Stimulated activated CD8-positive, alpha-beta memory T cell treated with anti-CD3 and anti-CD28 coated beads, Interleukin-12 subunit alpha, Interleukin-12 subunit beta, amount 100 ng/mL, for 1 hour (primary cell): ENCODE results near the gene MORF4L1.
"Not testable (repeated sequence)": the region's sequence is repeated elsewhere in the genome, so short reads cannot be mapped to it uniquely, and the experiment has no call there.

ENCODE experiments used
- DNase-seq: peaks from one replicate; pipeline ENCODE4 v3.0.0-alpha.2; 2020; ENCODE audit warnings: low read depth

The MORF4L1 gene

GRCh38 chr15:78925956-78926743, 53.5 kb downstream of the MORF4L1 start:
- no peak for DNase-seq

- no peak for DNase-seq
Observed at GRCh38 chr15:78927077-78927790, 54.5 kb downstream of the MORF4L1 start.

- DNase-seq: not testable (repeated sequence)
Observed at GRCh38 chr15:78928176-78928575, 55.5 kb downstream of the MORF4L1 start.

GRCh38 chr15:78928616-78929093, 56.0 kb downstream of the MORF4L1 start:
- DNase-seq: no peak

GRCh38 chr15:78929536-78930264, 57.0 kb downstream of the MORF4L1 start:
- no peak for DNase-seq

- DNase-seq: no peak
Observed at GRCh38 chr15:78930577-78931388, 58.1 kb downstream of the MORF4L1 start.

GRCh38 chr15:78931439-78932257, 59.0 kb downstream of the MORF4L1 start:
- no peak for DNase-seq

GRCh38 chr15:78932258-78932808, 59.6 kb downstream of the MORF4L1 start:
- DNase-seq: no peak

- DNase-seq: no peak
Observed at GRCh38 chr15:78933187-78933822, 60.6 kb downstream of the MORF4L1 start.

GRCh38 chr15:78933823-78934654, 61.3 kb downstream of the MORF4L1 start:
- DNase-seq: no peak

GRCh38 chr15:78934655-78935023, 61.9 kb downstream of the MORF4L1 start:
- DNase-seq: no peak

- DNase-seq: no peak
Observed at GRCh38 chr15:78937132-78937739, 64.5 kb downstream of the MORF4L1 start.

- no peak for DNase-seq
Observed at GRCh38 chr15:78938658-78939488, 66.2 kb downstream of the MORF4L1 start.

- DNase-seq: no peak
Observed at GRCh38 chr15:78942741-78943140, 70.1 kb downstream of the MORF4L1 start.

- no peak for DNase-seq
Observed at GRCh38 chr15:78943692-78944091, 71.0 kb downstream of the MORF4L1 start.

- no peak for DNase-seq
Observed at GRCh38 chr15:78944202-78944625, 71.5 kb downstream of the MORF4L1 start.

- DNase-seq: peak; percentile 47
Observed at GRCh38 chr15:78944669-78945407, 72.1 kb downstream of the MORF4L1 start, which contains the start of gene CTSH. Gene CTSH (minus strand): TSS chr15:78945046. CDS start chr15:78944981, 65 bp downstream.
